Upper lobe of left lung (tissue), 4 donors: ENCODE measurements around the gene RHBDF2.

ENCODE experiments used
- CTCF ChIP-seq, 6 experiments: fragments of 450-650 bp in 4 of 6; fragments of 200-600 bp in 2 of 6; sonication (generic) in 2 of 6; IDR thresholded peaks; one replicate each; pipeline ENCODE4 v1.5.1; 2016 to 2019; ENCODE audit warnings: antibody characterized with exemption in 6 of 6
- POLR2AphosphoS5 ChIP-seq, 2 donors: sonication (generic); formaldehyde crosslinking; IDR thresholded peaks; one replicate each; pipeline ENCODE4 v1.5.1; 2017; ENCODE audit warnings: antibody characterized with exemption in 2 of 2

- TF ChIP-seq CTCF (IDR thresholded peaks at IDR 0.05) (no peak), POLR2AphosphoS5 (IDR thresholded peaks at IDR 0.05) (no peak)
Observed at GRCh38 chr17:76549539-76549938, 48.3 kb upstream of the RHBDF2 start.
